GM18505 (cell line): ENCODE measurements around the gene CXCL12.

ENCODE experiments used
- ATAC-seq: cut with Tn5 transposase; IDR thresholded peaks from one replicate; pipeline ENCODE4 v1.9.1; 2021; ENCODE audit not compliant: unreplicated experiment
- POLR2A ChIP-seq: IDR thresholded peaks from 4 replicates; pipeline ENCODE4 v1.6.1; 2011; ENCODE audit warnings: borderline replicate concordance; ENCODE audit not compliant: insufficient read depth, insufficient read length; ENCODE audit errors: extremely low read depth

Gene CXCL12

DNA sequence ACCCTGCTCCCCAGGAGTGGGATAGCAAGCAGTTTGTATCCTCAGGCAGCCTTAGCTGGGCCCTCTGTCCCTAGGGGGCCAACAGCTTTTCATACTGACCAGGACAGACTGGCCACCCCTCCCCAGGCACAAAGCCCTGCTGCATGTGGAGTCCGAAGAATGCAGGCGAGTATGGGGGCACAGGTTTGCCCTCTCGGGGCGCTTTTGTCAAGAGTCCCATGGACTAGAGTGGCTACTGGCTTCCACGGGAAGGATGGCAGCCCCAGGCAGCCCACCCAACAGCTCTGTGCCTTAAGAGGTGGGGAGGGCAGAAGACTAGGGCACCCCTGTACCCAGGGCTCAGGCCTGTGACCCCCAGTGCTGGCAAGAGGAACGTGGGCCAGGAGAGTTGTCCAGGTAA lies 10.7 kb downstream of the CXCL12 start:
- no peak for ATAC-seq
- no peak for TF ChIP-seq POLR2A

DNA sequence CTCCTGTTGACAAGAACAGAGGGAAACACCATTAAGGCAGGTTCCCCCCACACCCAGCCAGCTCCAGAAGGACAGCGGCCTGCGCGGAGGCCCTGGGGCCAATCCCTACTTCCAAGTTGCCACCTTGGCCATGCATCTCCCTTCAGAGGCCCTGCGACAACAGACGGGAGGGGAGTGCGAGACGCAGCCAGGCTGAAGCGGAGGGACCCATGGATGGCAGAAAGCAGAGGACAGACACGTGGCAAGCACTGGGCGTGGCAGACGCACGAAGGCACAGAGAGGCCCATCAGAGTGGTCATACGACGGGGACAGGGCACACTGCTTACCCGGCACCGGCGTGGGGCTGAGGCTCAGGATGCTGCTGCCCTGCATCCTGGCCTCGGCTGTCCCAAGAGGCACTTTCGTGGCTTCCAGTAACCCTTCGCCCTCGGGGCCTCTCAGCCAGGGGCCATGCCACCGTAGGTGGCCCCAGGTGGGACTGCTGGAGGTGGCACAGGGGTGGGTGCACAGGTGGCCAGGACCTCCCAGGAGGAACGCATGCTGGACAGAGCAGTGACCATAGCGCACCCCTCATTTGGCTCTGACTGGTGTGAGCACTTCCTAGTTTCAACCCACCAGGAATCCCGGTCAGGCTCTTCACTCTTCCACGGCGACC lies 11.4 kb downstream of the CXCL12 start:
- ATAC-seq, result no peak
- TF ChIP-seq POLR2A, result no peak

DNA sequence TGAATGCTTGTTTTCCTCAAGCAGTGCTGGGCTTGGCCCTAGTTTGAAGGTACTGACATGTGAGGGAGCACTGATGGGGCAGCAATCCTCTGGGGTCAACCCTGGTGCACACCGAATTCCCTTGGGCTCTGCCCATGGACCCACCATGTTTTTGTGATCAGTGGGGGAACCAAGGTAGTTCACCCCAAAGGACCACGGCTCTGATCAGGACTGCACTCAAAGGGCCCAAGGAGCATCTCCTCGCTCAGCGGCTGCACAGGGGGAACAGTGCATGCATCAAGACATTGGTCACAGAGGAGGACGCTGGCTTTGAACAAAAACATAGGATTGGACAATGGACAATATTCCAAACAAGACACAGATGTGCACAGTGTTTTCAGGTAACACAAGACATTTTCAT lies 12.7 kb downstream of the CXCL12 start:
- ATAC-seq, result no peak
- no peak for TF ChIP-seq POLR2A

DNA sequence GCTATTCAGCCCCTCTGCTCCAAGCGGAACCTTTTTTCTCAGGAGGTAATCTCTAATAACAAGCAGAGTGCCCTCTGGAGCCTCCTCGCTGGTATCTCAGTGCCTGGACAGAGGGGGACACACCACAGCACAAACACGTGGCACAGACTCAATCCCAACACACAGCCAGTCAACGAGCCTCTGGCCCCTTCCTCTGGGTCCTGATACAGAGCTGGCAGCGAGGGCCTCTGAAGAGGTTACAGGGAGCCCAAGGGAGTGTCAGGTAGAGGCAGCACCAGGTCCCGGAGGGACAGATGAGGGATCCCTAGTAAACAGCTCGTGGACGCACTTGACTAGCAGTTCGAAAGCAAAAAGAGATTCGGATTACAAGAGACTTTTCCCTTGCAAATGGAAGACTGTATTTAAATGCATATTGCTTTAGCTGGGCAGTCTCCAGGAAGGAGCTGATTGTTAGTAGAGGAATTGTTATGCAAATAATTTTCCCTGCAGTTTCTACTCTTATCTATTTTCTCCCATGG lies 14.1 kb downstream of the CXCL12 start:
- TF ChIP-seq POLR2A, result no peak
- ATAC-seq, result no peak

DNA sequence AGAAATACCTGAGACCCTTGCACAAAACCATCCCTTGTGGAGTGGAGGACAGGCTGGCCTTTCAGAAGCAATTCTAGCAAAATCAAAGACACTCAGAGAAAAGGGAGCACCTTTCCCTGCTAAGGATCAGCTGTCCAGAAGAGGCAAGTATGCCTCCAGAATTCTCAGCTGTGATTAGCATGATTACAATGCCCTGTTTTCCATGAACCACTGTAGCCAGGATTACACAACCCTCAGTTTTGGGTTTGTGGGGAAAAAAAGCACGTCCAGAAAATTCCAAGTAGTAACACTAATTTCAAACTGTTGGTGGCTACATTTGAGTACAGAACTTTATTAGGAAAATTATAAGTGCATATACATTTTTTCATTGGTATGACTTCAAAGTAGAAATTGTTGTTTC lies 15.0 kb downstream of the CXCL12 start:
- no peak for ATAC-seq
- TF ChIP-seq POLR2A, result no peak

DNA sequence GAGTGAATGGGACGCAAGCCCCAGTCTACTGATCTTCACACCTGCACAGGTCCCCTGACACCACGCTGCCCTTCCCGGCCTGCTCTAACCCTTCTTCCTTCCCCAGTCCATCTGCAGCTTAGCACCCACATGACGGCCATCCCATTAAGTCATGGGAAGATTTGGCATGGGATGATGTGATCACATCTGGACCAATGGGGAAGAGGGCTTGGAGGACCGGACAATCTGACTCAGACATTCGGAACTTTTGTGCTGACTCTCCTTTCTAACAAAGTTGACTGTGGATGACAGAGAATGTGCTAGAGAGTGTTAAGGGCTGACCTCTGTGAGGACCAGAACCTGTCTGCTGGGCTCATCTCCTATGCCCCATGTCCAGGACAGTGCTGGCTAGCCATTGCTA lies 15.6 kb downstream of the CXCL12 start:
- no peak for ATAC-seq
- TF ChIP-seq POLR2A, result no peak

DNA sequence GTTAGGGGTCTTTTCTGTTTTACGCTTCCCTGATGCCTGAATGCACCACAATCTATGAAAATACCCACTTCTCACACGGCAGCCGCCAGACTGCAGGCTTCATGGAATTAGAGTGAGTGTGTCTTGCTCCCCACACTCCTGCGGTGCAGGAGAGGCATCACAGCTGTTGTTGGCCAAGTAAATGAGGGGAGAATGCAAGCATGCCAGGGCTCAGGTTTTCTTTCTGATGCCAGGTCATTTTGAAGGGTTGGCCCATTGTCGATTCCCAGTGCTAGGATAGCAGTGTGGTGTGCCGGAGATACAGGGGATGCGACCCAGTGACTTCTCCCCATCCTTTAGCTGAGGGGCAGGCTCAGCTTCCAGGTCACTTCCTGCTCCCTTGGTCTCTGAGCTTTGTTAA lies 16.3 kb downstream of the CXCL12 start:
- no peak for TF ChIP-seq POLR2A
- no peak for ATAC-seq

DNA sequence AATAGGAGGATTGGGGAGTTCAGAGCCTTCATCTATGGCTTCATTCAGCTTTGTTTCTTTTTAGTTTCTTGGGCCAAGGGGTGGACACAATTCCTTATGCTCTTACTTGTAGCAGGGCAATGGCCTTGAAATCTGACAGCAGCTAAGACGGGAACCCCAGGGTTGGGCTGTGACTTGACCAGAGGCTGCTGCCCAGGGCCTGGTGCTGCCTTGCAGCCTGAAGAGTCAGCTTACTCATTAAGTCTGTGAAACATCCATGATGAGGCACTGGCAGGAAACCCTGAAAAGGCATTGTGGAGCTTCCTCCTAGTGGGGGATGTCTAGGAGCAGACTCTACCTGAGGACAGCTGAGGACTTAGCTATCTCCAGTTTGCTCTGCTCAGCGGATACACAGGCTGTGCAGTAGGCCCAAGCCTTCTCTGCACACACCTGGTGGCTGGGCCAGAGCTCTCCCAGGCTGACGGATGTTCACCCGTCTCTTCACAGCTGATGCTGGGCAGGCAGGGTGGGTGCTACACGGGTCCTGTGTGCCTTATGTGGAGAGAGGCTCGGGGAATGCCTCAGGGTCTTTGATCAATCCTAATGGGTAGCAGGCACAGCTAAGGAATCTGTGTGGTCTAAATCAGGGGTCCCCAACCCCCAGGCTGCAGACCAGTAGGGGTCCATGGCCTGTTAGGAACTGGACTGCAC lies 17.8 kb downstream of the CXCL12 start:
- no peak for TF ChIP-seq POLR2A
- no peak for ATAC-seq

DNA sequence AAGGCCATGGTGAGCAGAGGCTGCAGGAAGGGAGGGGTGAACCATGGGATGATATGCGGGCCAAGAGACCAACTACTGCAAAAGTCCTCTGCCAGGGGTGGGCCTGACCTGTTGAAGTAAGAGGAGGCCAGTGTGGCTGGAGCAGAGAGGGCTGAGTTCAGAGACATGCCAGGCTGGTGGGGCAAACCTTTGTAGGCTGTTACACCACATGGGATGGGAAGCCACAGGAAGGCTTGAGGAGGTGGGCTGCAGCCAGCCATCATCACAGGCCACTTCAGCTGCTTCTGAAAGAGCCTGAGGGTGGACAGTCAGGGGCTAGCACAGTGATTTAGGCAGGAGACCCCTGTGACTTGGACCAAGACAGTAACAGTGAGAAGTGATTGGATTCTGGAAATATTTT lies 20.3 kb downstream of the CXCL12 start:
- ATAC-seq, result no peak
- no peak for TF ChIP-seq POLR2A

DNA sequence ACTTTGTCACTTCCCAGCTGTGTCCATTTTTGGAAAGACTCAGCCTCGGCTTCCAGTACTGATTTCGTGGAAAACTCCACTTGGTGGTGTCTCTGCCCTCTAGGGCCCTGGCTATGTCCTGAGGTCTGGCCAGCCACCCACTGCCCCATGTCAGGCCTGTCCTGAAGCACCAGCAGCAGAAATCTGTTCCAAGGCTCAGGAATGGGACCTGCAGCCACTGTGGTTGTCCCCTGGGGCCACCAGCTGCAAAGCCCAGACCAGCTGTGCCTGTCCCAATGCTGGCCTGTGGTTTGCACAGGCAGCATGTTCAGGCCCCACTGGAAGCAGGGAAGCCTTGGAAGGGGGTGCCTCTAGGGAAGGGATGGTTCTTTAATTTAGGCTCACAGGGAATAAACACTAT lies 21.2 kb downstream of the CXCL12 start:
- no peak for TF ChIP-seq POLR2A
- no peak for ATAC-seq

DNA sequence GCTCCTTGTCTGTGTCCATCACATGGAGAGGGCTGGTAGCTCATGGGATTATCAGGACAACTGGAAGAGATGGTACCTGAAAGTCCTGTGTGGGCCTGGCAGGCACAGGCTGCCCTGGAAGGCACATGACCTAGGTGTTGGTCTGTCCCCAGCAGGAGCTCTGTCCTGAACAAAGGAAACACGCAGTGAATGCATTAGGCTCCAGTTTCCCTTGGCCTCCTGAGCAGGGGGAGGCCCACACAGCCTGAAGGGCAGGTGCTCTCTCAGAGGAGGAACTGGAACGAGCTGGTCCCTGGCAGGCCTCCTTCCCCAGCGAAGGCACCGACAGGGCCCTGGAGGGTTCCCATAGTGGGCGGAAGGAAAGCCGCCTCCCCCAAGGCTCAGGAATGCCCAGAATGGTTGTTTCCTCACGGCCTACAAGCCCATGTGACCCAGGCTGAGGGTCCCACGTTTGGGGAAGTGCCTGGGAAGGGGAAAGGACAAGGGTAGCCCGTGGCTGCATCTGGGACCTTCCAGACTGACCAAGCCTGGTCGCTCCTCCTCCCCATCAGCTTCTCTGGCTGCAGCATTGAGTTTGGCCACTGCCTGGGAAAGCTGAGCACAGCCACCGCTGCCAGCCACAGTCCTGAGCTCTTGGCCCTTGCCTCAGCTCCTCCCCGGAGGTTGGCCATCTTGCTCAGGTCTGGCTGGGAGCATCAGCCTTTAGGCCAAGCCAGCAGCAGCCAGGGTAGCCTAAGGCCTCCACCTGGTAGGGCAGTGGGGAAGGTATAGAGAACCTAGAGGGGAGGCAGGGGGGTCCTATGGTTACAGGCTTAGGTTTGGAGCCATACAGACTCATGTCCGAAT lies 21.8 kb downstream of the CXCL12 start:
- TF ChIP-seq POLR2A, result no peak
- ATAC-seq, result no peak

DNA sequence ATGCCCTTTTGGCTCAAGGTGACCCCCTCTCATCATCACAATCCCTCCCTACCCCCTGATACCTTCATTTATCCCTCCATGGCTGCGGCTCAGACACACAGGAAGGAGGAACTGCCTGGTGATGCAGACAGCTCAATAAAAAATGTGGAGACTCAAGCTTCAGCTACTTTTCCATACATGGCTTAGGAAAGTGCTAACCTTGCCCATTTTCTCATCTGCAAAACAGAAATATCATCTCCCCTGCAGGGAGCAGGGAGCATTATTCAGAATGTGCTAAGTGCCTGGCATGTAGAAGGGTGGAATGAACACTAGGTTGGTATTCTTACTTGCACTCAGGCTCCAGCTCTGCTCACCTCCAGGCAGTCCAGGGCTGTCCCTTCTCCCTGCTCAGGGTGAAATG lies 23.8 kb downstream of the CXCL12 start:
- ATAC-seq, result no peak
- no peak for TF ChIP-seq POLR2A

DNA sequence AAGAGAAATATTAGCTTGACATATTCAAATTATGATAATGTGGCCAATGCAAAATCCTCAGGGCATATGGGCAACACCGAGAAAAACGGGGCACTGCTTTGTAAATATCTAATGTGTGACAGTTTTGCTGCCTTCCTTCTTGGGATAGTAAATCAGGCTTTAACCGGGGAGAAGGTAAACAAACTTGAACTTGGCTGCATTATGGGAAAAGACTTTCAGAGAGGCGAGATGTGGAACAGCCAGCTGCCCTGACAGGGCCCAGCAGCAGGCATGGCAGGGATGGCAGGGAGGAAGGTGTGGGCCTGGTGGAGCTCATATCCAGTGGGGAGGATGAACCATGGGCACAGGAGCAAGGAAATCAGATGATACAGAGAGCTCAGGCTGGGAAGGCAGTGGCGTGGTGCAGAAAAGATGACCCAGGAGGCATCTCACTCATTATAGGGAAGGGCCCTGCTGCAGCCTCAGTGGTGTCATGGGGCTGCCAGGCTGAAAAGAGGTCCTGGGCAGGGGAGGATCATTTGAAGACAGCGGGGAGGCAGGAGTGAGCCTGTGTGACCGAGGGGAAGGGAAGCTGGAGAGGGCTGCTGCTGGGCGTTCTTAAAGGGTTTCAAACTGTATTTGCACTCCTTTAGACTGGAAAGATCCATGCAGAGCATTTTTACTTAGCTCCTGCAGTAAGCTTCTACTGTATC lies 26.7 kb downstream of the CXCL12 start:
- no peak for ATAC-seq
- TF ChIP-seq POLR2A, result no peak

DNA sequence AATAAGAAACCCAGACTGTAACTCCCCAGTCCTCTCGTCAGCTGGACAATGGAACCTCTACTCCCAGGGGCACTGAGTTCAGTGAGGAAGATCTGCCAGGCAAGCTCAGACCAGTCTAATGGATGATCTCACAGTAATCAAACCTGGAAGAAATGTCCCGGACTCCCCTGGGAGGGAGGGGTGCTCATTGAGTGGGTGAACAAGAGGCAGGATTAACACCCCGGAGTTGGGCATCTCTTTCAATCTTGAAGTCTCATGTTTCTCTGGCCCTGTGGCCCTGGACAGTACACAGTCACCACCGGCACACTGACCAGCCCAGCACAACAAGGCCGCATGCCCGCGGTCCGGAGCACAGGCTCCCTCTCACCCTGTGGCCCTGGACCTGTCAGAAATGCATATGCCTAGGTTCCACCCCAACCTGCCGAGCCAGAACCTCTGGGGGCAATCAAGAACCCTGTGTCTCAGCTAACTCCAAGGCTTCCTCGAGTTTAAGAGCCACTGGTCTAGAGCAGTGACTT lies 27.8 kb downstream of the CXCL12 start:
- no peak for ATAC-seq

More for the DNA sequence above, 27.8 kb downstream of the CXCL12 start:
- TF ChIP-seq POLR2A, result no peak
